ENCODE data around the gene EFCAB5.
"Not testable (repeated sequence)": the region's sequence is repeated elsewhere in the genome, so short reads cannot be mapped to it uniquely, and the experiment has no call there.

Gene EFCAB5

DNA sequence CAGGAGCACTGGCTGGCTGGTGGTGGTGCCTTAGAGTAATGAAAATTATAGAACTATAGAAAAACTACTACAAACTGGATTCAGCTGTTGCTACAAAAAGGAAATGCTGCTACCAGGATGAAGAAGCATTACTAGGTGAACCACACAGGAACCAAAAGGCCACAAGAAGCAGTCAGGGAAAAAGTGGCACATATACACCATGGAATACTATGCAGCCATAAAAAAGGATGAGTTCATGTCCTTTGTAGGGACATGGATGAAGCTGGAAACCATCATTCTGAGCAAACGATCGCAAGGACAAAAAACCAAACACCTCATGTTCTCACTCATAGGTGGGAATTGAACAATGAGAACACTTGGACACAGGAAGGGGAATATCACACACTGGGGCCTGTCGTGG, 5.5 kb upstream of the EFCAB5 start:
- not testable (repeated sequence) for DNase-seq (ENCODE audit: low read depth in 3 of 3)

DNA sequence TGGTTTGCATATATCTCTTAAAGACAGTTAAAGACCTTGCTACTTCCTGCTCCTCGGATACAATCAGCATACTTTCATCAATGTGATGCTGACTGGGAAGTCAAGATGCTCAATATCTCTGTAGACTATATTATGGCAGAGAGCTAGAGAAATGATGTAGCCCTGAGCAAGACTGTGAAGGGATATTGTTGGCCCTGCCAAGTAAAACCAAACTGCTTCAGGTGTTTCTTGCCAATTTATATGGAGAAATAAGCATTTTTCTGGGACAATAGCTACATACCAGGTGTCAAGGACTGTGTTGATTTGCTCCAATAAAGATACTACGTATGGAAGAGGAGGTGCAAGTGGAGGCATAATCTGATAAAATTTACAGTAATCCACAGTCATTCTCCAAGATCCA, 4.7 kb upstream of the EFCAB5 start:
- DNase-seq (ENCODE audit: low read depth in 3 of 3), result no peak

DNA sequence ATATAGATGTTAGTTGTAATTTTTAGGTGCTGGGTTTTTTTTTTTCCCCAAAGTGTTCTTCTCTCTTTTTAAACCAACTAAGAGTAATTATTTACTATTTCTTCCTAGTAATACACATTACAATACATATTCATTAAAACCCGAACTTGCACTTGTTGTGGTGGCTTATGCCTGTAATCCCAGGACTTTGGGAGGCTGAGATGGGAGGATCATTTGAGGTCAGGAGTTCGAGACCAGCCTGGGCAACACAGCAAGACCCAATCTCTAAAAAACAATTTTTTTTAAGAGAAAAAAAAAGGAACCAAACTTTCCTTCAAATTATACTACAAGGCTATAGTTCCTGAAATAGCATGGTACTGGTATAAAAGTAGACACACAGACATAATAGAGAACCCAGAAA, 3.8 kb downstream of the EFCAB5 start:
- DNase-seq (ENCODE audit: low read depth in 3 of 3), result no peak

GRCh38 chr17:29948448-29949215, 7.2 kb downstream of the EFCAB5 start:
- DNase-seq (ENCODE audit: low read depth in 3 of 3), result no peak

DNA sequence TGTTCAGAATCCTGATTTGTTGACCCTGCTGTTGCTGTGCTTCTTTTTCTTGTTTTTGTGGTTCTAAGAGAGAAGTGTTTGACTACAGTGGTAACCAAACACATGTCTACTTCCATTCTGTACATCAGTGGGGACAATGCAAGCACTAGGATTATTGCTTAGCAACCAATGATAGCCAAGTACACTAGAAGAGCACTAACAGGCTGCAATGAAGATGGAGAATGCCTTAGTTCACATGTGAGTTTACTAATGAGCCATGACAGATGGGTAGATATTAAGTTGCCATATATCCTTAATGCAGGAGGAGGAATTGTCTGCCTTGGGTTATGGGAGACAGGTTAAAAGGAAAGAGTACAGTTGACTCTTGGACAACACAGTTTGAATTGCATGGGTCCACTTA, 8.3 kb downstream of the EFCAB5 start:
- no peak for DNase-seq (ENCODE audit: low read depth in 3 of 3)

- DNase-seq (ENCODE audit: low read depth in 3 of 3), result no peak
Measured at GRCh38 chr17:29954405-29954804, 13.0 kb downstream of the EFCAB5 start.

GRCh38 chr17:29956225-29956624, 14.8 kb downstream of the EFCAB5 start:
- DNase-seq (ENCODE audit: low read depth in 3 of 3), result no peak

DNA sequence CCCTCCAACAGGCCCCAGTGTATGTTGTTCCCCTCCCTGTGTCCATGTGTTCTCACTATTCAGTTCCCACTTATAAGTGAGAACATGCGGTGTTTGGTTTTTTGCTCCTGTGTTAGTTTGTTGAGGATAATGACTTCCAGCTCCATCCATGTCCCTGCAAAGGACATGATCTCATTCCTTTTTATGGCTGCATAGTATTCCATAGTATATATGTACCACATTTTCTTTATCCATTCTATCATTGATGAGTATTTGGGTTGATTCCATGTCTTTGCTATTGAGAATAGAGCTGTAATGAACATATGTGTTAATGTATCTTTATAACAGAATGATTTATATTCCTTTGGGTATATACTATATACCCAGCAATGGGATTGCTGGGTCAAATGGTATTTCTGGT, 16.1 kb downstream of the EFCAB5 start:
- not testable (repeated sequence) for DNase-seq (ENCODE audit: low read depth in 3 of 3)

DNA sequence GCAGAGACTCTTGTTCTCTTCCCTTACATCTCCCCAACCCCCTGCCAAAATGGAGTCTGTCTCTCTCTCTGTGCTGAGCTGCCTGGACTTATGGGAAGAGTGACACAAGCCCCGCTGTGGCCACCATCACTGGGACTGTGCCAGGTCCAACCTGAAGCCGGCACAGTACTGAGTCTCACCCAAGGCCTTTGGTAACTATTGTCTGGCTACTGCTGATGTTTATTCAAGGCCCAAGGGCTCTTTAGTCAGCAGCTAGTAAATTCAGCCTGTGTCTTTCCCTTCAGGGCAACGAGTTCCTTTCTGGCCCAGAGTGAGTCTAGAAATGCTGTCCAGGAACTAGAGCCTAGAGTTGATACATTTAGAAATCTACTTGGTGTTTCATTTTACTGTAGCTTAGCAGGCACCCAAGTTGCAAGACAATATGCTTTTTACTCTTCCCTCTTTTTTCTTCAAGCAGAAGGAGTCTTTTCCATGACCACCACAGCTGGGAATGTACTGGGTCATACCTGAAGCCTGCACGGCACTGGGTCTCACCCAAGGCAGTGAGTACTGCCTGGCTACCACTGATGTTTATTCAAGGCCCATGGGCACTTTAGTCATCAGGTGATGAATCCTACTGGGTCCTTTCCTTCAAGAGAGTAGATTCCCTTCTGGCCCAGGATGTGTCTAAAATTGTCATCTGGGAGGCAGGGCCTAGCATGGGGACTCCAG, 17.7 kb downstream of the EFCAB5 start:
- DNase-seq (ENCODE audit: low read depth in 3 of 3), result no peak

GRCh38 chr17:29959658-29960337, 18.4 kb downstream of the EFCAB5 start:
- no peak for DNase-seq (ENCODE audit: low read depth in 3 of 3)

GRCh38 chr17:29962656-29963055, 21.2 kb downstream of the EFCAB5 start:
- no peak for DNase-seq (ENCODE audit: low read depth in 3 of 3)

- no peak for DNase-seq (ENCODE audit: low read depth in 3 of 3)
Measured at GRCh38 chr17:29968271-29968670, 26.8 kb downstream of the EFCAB5 start.

DNA sequence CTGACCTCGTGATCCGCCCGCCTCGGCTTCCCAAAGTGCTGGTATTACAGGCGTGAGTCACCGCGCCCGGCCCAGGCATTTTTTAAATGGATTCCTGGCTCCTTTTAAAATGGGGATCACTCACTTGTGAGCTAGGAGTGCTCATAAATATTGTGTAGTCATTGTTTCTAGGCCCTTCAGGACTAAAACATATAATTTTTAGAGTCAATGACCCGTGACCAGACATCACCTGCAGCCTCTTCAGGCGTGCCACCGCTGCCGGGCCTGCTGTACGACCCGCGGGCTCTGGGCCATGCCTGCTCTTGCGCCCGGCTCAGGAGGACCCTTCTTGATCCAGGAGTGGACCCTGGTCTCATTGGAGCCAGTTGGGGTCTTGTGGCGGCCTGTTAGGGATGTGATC, 30.8 kb downstream of the EFCAB5 start:
- DNase-seq (ENCODE audit: low read depth in 3 of 3), result no peak

- DNase-seq (ENCODE audit: low read depth in 3 of 3), result no peak
Measured at GRCh38 chr17:29973005-29973404, 31.6 kb downstream of the EFCAB5 start.

GRCh38 chr17:29977836-29978235, 36.4 kb downstream of the EFCAB5 start:
- no peak for DNase-seq (ENCODE audit: low read depth in 3 of 3)

GRCh38 chr17:29980261-29980660, 38.8 kb downstream of the EFCAB5 start:
- DNase-seq (ENCODE audit: low read depth in 3 of 3), result no peak

GRCh38 chr17:29982991-29983653, 41.7 kb downstream of the EFCAB5 start:
- DNase-seq (ENCODE audit: low read depth in 3 of 3), result no peak

- DNase-seq (ENCODE audit: low read depth in 3 of 3), result no peak
Measured at GRCh38 chr17:29996458-29996857, 55.0 kb downstream of the EFCAB5 start.

- DNase-seq (ENCODE audit: low read depth in 3 of 3), result no peak
Measured at GRCh38 chr17:30000001-30000754, 58.7 kb downstream of the EFCAB5 start.

DNA sequence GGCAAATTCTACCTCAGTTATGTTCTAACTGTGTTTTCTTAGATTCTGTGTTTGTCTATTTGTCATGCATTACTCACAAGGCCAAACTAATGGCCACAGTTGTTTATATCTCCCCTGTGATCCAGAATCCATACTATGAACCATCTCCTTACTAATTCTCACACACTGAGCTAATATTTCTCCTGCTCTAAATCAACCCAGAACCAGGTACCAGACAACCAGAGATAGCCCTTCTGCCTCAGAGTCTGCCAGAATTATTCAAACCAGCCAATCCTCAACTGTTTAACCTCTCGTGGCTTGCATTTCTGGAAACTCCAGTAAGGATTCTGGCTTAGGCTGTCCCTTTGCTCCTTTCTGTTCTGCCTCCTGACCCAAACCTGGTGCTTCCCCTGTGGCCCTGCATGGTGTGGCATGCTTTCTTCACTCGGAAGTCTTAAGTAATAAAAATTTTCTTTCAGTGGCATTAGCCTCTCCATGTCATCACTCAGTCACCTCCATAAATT, 59.4 kb downstream of the EFCAB5 start:
- no peak for DNase-seq (ENCODE audit: low read depth in 3 of 3)

DNA sequence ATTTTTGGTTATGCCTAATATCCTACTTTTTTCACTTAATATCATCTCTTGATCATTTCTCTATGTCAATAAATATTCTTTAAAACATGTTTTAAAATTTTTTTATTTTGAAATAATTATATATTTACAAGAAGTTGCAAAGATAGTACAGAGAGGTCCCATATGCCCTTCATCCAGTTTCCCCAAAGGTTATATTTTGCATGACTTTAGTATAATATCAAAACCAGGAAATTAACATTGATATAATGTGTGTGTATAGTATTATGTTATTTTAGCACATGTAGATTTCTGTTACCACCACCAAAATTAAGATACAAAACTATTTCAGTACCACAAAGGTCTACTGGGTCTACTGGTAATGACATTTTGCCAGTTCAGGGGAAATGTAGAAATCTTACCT, 60.7 kb downstream of the EFCAB5 start:
- no peak for DNase-seq (ENCODE audit: low read depth in 3 of 3)
